Fibroblast of skin of back (primary cell): ENCODE results near the gene CFAP47. TPM values are rescaled to one million over a fixed set of nuclear protein-coding genes. Genes with fewer than 3 reads are reported as not detected.
A peak's percentile ranks its signal among the peaks of the same experiment; 100 is the strongest.
"Not testable (repeated sequence)": the region's sequence is repeated elsewhere in the genome, so short reads cannot be mapped to it uniquely, and the experiment has no call there.

Experiments
- DNase-seq: peaks from one replicate; pipeline ENCODE4 v3.0.0-alpha.2; 2013
- polyA plus RNA-seq, 2 experiments: library from polyadenylated mRNA; unstranded; fragments of 120-200 nt; gene quantifications; one replicate each; pipeline ENCODE4 v1.2.1, GENCODE V29; 2013; ENCODE audit not compliant: insufficient read length in 2 of 2

Gene CFAP47, protein sequence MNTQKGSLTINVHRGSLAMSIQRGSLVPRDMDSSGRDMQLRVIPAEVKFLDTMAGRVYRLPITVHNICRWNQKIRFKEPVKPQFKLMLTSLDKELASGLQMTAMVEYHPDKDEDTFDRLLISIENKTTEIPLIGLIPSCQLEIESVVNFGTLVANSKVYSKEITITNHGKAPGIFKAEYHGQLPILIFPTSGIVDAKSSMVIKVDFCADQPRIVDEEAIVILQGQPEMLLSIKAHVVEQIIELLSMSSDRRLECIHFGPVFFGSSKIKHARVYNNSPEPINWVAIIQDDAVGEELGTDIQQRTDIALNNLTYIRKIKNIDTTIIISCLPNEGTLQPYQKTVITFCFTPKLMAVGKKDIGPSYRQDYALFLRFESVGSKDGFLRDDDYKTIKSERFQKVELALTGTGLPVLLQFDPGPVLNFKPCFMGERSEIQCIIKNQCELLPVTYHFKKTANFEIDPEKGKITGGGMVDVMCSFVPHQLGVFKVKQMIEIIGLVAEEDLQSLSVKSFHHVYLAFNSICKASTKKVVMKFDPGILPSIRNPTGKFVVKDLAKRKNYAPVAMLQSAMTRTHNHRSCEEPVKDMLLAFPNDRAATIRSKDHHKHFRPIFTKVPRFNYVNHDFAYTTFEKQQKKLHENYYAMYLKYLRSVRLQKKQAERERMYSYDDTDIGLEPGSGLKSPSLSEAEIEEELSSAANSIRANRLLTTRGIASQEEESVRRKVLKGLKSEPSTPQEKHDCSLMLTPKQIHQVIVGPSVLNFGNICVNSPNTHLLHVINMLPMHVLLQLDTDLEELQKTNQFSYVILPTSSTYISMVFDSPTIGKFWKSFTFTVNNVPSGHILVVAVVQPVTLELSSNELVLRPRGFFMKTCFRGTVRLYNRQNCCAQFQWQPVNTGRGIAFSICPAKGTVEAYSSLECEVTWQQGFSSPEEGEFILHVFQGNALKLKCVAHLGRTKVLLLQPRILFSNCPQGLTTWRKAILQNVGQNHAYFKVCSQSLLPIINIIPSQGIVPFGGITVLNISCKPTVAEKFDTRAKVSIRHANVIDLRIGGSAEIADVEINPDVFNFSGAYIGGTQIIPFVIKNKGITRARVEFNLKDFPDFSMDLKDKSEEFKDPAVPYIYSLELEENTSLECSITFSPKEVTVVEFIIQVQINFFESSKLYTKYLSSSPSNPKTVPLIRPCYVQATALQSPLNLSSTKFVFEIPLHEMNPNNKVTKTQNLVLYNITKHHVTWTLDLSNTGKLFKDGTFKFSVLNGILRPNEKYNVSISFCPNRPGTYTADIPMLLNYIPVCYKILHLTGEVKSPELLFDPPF (N-terminal part only)
- not detected for polyA plus RNA-seq (2013, experiment 1 of 2; ENCODE audit: insufficient read length)
- not detected for polyA plus RNA-seq (2013, experiment 2 of 2; ENCODE audit: insufficient read length)

GRCh38 chrX:35919536-35920309 is at the start of gene CFAP47:
Gene CFAP47 (plus strand): TSS chrX:35919734. CDS start chrX:35919800, 66 bp downstream.
- peak; percentile 4 for DNase-seq

GRCh38 chrX:35880601-35881000 is 38.9 kb upstream of the CFAP47 start:
- no peak for DNase-seq

DNA sequence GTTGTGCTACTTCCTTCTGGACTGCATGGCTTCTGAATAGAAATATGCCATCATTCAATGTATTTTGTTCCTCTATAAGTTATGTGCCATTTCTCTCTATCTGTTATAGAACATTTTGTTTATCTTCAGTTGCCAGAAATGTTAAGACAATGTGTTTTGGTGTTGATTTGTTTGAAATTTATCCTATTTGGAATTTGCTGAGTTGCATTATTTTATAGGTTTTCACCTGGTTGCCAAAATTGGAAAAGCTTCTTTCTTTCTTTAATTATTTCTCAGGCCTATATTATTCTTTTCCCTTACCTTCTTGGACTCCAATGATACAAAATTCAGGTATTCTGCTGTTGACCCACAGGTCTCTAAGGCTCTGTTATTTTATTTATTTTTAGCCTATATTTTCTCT is 33.4 kb upstream of the CFAP47 start:
- no peak for DNase-seq

GRCh38 chrX:35890699-35891098 is 28.8 kb upstream of the CFAP47 start:
- peak; percentile 60 for DNase-seq

- DNase-seq, result not testable (repeated sequence)
These were observed 67.3 kb downstream of the CFAP47 start for GRCh38 chrX:35986816-35987215.

DNA sequence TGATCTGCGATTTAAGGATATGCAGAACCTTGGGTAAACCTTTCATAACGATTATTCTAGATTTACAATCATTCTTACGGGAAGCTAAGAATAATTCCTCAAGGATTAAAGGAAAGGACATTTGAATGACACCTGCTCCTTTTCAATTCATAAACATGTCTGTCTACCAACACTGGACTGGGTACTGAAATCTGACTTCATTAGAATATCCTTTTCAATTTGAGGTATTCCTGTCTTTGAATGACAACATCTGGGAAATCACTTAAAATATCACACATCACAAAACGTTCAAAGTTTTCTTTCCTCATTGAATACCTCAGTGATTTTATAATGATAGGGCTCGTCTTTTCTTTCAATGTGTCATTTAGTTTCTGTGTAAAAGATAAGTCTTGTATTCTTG is 87.7 kb downstream of the CFAP47 start:
- DNase-seq, result no peak

DNA sequence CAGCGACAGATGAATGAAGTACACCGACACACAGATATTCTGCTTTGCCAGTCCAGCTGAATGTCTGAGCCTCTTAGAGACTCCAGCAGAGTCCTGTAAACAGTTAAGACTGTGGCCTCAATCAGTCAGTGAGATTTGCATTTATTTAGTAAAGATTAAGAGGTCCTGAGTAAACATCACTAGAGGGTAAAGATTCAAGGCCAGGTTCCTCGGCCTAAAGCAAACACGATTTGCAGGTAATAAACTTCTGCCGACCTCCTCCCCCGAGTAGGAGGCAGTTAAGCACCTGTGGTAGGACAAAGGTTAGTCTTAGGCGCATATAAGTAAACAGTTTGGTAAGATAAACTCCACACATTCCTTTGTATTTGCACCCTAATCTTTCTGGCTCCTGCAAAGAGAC is 99.6 kb downstream of the CFAP47 start:
- DNase-seq, result no peak

DNA sequence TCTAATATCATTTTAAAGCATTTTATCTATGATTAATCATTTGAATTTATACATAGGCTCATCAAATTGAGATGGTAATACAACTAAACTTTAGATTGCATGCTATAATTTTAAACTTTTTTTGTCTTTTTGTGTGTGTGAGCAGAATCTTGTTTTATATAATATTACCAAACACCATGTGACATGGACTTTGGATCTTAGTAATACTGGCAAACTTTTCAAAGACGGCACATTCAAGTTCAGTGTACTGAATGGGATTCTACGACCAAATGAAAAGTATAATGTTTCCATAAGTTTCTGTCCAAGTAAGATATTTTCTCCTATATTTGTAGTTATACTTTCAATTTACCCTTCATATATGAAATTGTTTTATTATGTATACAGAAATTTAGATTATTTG is 116.0 kb downstream of the CFAP47 start:
- no peak for DNase-seq

DNA sequence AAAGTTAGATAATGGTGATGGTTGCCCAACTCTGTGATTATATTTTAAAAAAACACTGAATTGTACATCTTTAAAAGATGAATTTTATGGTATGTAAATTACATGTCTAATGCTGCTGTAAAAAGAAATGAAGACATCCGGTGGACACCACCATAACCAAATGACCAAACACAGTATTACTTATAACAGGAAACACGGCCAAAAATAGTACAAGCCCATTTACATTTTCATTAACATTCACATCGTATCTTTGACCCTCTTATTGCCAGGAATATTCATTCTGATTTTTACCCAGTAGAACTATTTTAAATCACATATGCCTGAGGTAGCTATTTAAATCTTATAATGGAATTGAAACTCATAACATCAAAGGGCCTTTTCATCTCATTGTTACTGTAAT is 143.2 kb downstream of the CFAP47 start:
- DNase-seq, result no peak

- no peak for DNase-seq
These were observed 151.5 kb downstream of the CFAP47 start for GRCh38 chrX:36071061-36071460.

DNA sequence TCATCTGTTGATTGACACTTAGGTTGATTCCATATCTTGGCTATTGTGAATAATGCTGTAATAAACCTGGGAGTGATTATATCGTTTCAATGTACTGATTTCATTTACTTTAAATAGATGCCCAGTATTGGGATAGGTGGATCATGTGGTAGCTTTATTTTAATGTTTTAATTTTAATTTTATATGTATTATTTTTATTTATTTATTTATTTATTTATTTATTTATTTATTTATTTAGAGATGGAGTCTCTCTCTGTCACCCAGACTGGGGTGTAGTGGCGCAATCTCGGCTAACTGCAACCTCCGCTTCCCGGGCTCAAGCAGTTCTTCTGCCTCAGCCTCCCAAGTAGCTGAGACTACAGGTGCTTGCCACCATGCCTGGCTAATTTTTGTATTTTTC is 155.5 kb downstream of the CFAP47 start:
- DNase-seq, result not testable (repeated sequence)

DNA sequence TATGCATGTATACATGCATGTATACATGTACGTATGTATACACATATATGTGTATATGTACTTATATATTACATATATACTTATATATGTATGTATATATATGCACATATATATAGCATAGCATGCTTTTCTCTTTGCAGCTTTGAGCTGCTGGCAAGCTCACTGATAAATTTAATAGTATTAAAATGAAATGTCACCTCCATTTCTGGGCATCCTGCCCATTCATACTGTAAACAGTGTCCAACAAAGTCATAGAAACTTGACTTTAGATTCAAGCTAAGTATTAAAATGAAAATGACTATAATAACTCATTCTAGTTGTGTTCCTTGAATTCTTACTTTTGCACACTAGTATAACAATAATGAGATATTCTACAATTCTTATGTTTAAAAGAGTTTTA is 163.7 kb downstream of the CFAP47 start:
- no peak for DNase-seq

- peak; percentile 0 for DNase-seq
These were observed 167.8 kb downstream of the CFAP47 start for GRCh38 chrX:36087366-36087765.

- DNase-seq, result not testable (repeated sequence)
These were observed 169.4 kb downstream of the CFAP47 start for GRCh38 chrX:36088939-36089338.

- DNase-seq, result no peak
These were observed 182.9 kb downstream of the CFAP47 start for GRCh38 chrX:36102425-36102824.

GRCh38 chrX:36116222-36116621 is 196.7 kb downstream of the CFAP47 start:
- DNase-seq, result no peak

DNA sequence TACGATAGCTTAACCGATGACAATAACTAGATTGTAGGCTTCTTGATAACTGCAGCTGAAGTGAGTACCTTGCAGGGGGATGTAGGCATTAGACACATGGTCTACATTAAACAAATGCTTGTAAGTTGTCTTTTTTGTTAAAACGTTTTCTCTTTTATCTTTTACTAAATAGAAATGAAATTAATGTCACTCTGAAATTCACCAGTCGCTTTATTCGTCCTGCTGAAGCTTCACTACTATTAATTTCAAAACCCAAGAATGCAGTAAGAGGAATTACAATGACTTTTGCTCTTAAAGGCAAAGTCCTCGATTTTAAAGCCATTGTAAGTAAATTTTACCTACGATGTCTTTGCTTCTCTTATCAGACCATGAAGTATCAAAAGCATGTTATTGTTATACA is 239.7 kb downstream of the CFAP47 start:
- no peak for DNase-seq

DNA sequence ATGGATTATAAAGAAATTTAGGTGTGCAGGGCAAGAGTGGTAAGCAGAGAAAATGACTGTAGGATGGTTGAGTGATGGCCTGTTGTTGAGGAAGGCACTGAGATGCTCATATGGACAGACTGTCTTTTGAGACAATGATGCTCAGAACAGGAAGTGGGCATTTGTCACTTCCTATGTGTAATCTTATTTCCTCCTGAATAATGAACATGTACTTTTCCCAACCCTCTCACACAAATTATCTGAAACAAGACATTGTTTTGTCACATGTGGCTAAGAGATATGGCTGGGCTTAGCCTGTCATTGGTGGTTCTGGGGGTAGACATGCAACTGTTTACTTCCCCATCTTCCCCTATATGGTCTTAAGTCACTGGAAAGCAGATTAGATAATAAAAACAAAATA is 240.5 kb downstream of the CFAP47 start:
- DNase-seq, result no peak

DNA sequence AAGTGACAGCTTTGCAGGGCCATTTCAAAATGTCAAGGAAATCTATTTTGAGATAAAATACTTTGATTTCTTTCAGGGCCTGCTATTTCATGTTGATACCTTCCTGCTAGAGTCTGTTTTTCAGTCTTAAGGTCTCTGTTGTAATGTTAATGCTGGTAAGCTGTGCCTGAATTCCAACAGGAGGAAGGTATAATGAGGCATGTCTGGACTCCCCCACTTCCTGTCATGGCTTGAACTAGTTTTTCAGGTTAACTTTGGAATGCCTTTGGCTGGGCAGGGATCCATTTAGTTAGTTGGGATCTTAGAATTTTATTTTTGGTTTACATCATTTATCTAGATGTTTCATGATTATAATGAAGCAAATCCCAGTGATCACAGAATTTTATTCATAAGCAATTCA is 279.0 kb downstream of the CFAP47 start:
- no peak for DNase-seq

DNA sequence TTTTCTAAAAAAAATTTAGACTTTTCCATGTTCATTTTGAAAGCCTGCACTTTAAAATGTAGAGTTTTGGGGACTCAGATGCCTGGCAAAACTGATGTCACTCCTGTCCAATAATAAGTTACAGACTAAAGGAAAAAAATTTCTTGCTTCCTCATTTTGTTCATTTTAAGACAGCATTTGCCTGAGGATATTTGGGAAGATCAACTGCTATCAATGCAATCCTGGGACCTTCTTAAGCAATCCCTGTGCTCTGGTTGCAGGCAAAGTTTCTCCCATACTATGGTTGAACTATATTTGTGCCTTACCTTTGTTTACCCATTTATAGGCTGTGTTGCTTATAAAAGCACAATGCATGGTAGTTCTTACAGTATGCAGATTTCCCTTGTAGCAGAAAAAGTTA is 280.4 kb downstream of the CFAP47 start:
- no peak for DNase-seq

DNA sequence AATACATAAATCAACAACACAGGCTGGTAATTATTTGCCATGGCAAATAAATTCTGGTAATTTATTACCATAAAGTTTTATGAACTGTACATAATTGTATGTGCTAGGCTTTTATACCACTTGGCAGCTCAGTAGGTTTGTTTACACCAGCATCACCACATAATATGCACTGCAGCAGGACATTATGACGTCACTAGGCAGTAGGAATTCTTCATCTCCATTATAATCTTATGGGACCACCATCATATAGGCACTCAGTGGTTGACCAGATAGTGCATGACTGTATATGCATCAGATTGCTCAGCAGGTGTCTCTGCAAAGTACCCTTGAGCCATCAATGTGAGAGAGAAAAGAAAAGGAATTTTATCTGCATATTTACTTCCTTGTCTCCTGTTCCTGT is 295.4 kb downstream of the CFAP47 start:
- no peak for DNase-seq

DNA sequence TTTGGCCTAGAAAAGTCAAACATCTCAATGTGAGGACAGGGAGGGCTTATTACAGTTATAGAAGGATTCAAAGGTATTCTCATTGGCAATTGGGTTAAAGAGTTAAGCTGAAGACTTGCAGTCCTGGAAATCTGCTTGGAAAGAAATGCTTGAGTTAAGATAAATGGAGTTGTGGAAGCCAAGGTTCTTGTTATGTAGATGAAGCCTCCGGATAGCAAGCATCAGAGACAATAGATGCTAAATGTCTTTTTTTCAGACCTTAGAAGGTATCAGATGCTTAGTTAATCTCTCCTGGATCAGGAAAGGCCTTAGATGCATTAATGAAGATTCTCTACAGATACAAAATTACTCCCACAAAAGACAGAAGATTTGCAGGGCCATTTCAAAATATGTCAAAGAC is 299.3 kb downstream of the CFAP47 start:
- DNase-seq, result no peak
